Measurements from ENCODE around the gene EFS.

Gene EFS

GRCh38 chr14:23378612-23379220, 13.7 kb upstream of the EFS start:
- no peak for DNase-seq

GRCh38 chr14:23377573-23378563, 12.9 kb upstream of the EFS start:
- no peak for DNase-seq

GRCh38 chr14:23377198-23377550, 12.2 kb upstream of the EFS start:
- DNase-seq = no peak

- peak; percentile 70 for DNase-seq
Measured at GRCh38 chr14:23376482-23377197, 11.7 kb upstream of the EFS start, which contains the start of gene CMTM5. Gene CMTM5 (plus strand): TSS chr14:23377046. CDS start chr14:23377252, 206 bp downstream.

- no peak for DNase-seq
Measured at GRCh38 chr14:23375527-23376251, 10.7 kb upstream of the EFS start.

- DNase-seq = no peak
Measured at GRCh38 chr14:23373041-23373440, 8.1 kb upstream of the EFS start.

GRCh38 chr14:23372509-23372908, 7.5 kb upstream of the EFS start, which contains the start of gene IL25:
Gene IL25 (plus strand): TSS chr14:23372809.
- DNase-seq = no peak

GRCh38 chr14:23371865-23372264, 6.9 kb upstream of the EFS start:
- DNase-seq = no peak

- DNase-seq = no peak
Measured at GRCh38 chr14:23370221-23370620, 5.2 kb upstream of the EFS start.

GRCh38 chr14:23366426-23366921, 1.5 kb upstream of the EFS start:
- DNase-seq = peak; percentile 68

- DNase-seq = peak; percentile 69
Measured at GRCh38 chr14:23365732-23366425, 907 bp upstream of the EFS start.

- DNase-seq = peak; percentile 59
Measured at GRCh38 chr14:23364164-23365035, 572 bp downstream of the EFS start.

GRCh38 chr14:23362200-23362599, 2.8 kb downstream of the EFS start:
- no peak for DNase-seq

- DNase-seq = no peak
Measured at GRCh38 chr14:23361763-23362162, 3.2 kb downstream of the EFS start.

- no peak for DNase-seq
Measured at GRCh38 chr14:23361320-23361719, 3.7 kb downstream of the EFS start.

- DNase-seq = no peak
Measured at GRCh38 chr14:23360496-23360895, 4.5 kb downstream of the EFS start.

GRCh38 chr14:23359722-23360447, 5.1 kb downstream of the EFS start:
- no peak for DNase-seq

GRCh38 chr14:23359167-23359626, 5.8 kb downstream of the EFS start:
- no peak for DNase-seq

GRCh38 chr14:23358553-23359166, 6.3 kb downstream of the EFS start:
- DNase-seq = no peak

- no peak for DNase-seq
Measured at GRCh38 chr14:23358042-23358441, 6.9 kb downstream of the EFS start.

Measured in NCI-H524 treated with DMSO at 0.1 percent for 48 hours (cell line).